H9 (cell line): ENCODE measurements around the gene LAMC1. TPM values are rescaled to one million over a fixed set of nuclear protein-coding genes. Genes with fewer than 3 reads are reported as not detected.

Experiments used
- DNase-seq: peaks from one replicate; pipeline ENCODE4 v3.0.0-alpha.2; 2017
- H2AFZ ChIP-seq: one replicate; pipeline ENCODE4 v1.6.1; 2013; ENCODE audit warnings: mild to moderate bottlenecking, low read length, control low read depth, moderate library complexity
- H2AK5ac ChIP-seq: 2 replicates; pipeline ENCODE4 v1.6.1; 2013; ENCODE audit warnings: low read length, control low read depth, mixed read lengths; ENCODE audit not compliant: insufficient read length
- H2BK120ac ChIP-seq: one replicate; pipeline ENCODE4 v1.6.1; 2013; ENCODE audit warnings: low read depth, mild to moderate bottlenecking, low read length, control low read depth, inconsistent platforms; ENCODE audit not compliant: poor library complexity, severe bottlenecking
- H2BK12ac ChIP-seq: 2 replicates; pipeline ENCODE4 v1.6.1; 2013; ENCODE audit warnings: low read length, control low read depth, mixed read lengths, low read depth; ENCODE audit not compliant: insufficient read length
- H2BK15ac ChIP-seq: 2 replicates; pipeline ENCODE4 v1.6.1; 2013; ENCODE audit warnings: low read depth, low read length, control low read depth
- H2BK20ac ChIP-seq: one replicate; pipeline ENCODE4 v1.6.1; 2013; ENCODE audit warnings: low read depth, mild to moderate bottlenecking, low read length, control low read depth, inconsistent platforms; ENCODE audit not compliant: poor library complexity, severe bottlenecking
- H2BK5ac ChIP-seq: 2 replicates; pipeline ENCODE4 v1.6.1; 2013; ENCODE audit warnings: low read length, control low read depth, mixed read lengths; ENCODE audit not compliant: insufficient read length
- H3K14ac ChIP-seq: 2 replicates; pipeline ENCODE4 v1.6.1; 2013; ENCODE audit warnings: low read length, control low read depth; ENCODE audit not compliant: insufficient read depth
- H3K18ac ChIP-seq: 2 replicates; pipeline ENCODE4 v1.6.1; 2013; ENCODE audit warnings: low read depth, mild to moderate bottlenecking, mixed read lengths, low read length, control low read depth; ENCODE audit not compliant: insufficient read length
- H3K23ac ChIP-seq: 2 replicates; pipeline ENCODE4 v1.6.1; 2013; ENCODE audit warnings: low read length, control low read depth, mixed read lengths, low read depth; ENCODE audit not compliant: insufficient read length
- H3K23me2 ChIP-seq: 2 replicates; pipeline ENCODE4 v1.6.1; 2013; ENCODE audit warnings: low read depth, mild to moderate bottlenecking, mixed read lengths, low read length, control low read depth; ENCODE audit not compliant: insufficient read length, poor library complexity, severe bottlenecking
- H3K27ac ChIP-seq: 2 replicates; pipeline ENCODE4 v1.5.1; 2013; ENCODE audit warnings: low read length, control low read depth, mixed read lengths, low read depth; ENCODE audit not compliant: insufficient read length
- H3K27me3 ChIP-seq: 2 replicates; pipeline ENCODE4 v1.6.1; 2013; ENCODE audit warnings: low read length, control low read depth, inconsistent platforms; ENCODE audit not compliant: insufficient read depth
- H3K4ac ChIP-seq: 2 replicates; pipeline ENCODE4 v1.6.1; 2013; ENCODE audit warnings: low read depth, mild to moderate bottlenecking, control low read depth, inconsistent platforms, low read length, moderate library complexity
- H3K4me1 ChIP-seq: 2 replicates; pipeline ENCODE4 v1.6.1; 2013; ENCODE audit warnings: low read length, control low read depth, inconsistent platforms; ENCODE audit not compliant: insufficient read depth
- H3K4me2 ChIP-seq: 2 replicates; pipeline ENCODE4 v1.6.1; 2013; ENCODE audit warnings: low read length, control low read depth, mixed read lengths; ENCODE audit not compliant: insufficient read length, insufficient read depth
- H3K56ac ChIP-seq: 2 replicates; pipeline ENCODE4 v1.6.1; 2013; ENCODE audit warnings: low read depth, mild to moderate bottlenecking, mixed read lengths, low read length, control low read depth; ENCODE audit not compliant: insufficient read length
- H3K79me1 ChIP-seq: 2 replicates; pipeline ENCODE4 v1.6.1; 2013; ENCODE audit warnings: low read depth, mild to moderate bottlenecking, moderate library complexity, low read length, control low read depth, inconsistent platforms; ENCODE audit not compliant: insufficient read depth, poor library complexity, severe bottlenecking
- H3K79me2 ChIP-seq: 2 replicates; pipeline ENCODE4 v1.6.1; 2013; ENCODE audit warnings: low read length, control low read depth, inconsistent platforms; ENCODE audit not compliant: insufficient read depth
- H3K9ac ChIP-seq: 2 replicates; pipeline ENCODE4 v1.6.1; 2013; ENCODE audit warnings: low read length, control low read depth, mixed read lengths; ENCODE audit not compliant: insufficient read length; ENCODE audit errors: extremely low read depth
- H3K9me3 ChIP-seq: one replicate; pipeline ENCODE4 v1.6.1; 2013; ENCODE audit warnings: low read depth, low read length, inconsistent platforms; ENCODE audit not compliant: control insufficient read depth
- H3T11ph ChIP-seq: one replicate; pipeline ENCODE4 v1.6.1; 2013; ENCODE audit warnings: mild to moderate bottlenecking, low read length, control low read depth, inconsistent platforms
- H4K20me1 ChIP-seq: one replicate; pipeline ENCODE4 v1.6.1; 2013; ENCODE audit not compliant: control insufficient read depth, insufficient read length, insufficient read depth
- H4K5ac ChIP-seq: 2 replicates; pipeline ENCODE4 v1.6.1; 2013; ENCODE audit warnings: low read depth, mild to moderate bottlenecking, mixed read lengths, low read length, control low read depth; ENCODE audit not compliant: insufficient read length
- H4K8ac ChIP-seq: replicated peaks from 2 replicates; pipeline ENCODE4 v1.6.1; 2013; ENCODE audit warnings: low read length, control low read depth, mixed read lengths, low read depth; ENCODE audit not compliant: insufficient read length
- H4K91ac ChIP-seq: 2 replicates; pipeline ENCODE4 v1.6.1; 2013; ENCODE audit warnings: low read depth, mild to moderate bottlenecking, moderate library complexity, mixed read lengths, low read length, control low read depth; ENCODE audit not compliant: insufficient read length
- H3K27ac Mint-ChIP-seq, 3 experiments: 2 replicates in 2 of 3; 3 replicates in 1 of 3; pipeline ENCODE4 v1.8.0; 2020 to 2021; ENCODE audit warnings: mixed read lengths in 3 of 3, mild to moderate bottlenecking in 1 of 3, moderate library complexity in 1 of 3
- H3K27me3 Mint-ChIP-seq: 2 replicates; pipeline ENCODE4 v1.8.0; 2021; ENCODE audit warnings: low read depth, mild to moderate bottlenecking, moderate library complexity, mixed read lengths
- H3K36me3 Mint-ChIP-seq, 3 experiments: 2 replicates in 2 of 3; 3 replicates in 1 of 3; pipeline ENCODE4 v1.8.0; 2020 to 2021; ENCODE audit warnings: low read depth in 3 of 3, mixed read lengths in 3 of 3; ENCODE audit not compliant: insufficient read depth in 1 of 3
- H3K4me1 Mint-ChIP-seq, 2 experiments: 2 replicates each; pipeline ENCODE4 v1.8.0; 2020; ENCODE audit warnings: mixed read lengths in 2 of 2
- H3K4me3 Mint-ChIP-seq, 2 experiments: 2 replicates in 1 of 2; 3 replicates in 1 of 2; pipeline ENCODE4 v1.8.0; 2020 to 2021; ENCODE audit warnings: mild to moderate bottlenecking in 2 of 2, mixed read lengths in 2 of 2, moderate library complexity in 1 of 2
- H3K9me3 Mint-ChIP-seq, 2 experiments: 2 replicates in 1 of 2; 3 replicates in 1 of 2; pipeline ENCODE4 v1.8.0; 2020; ENCODE audit warnings: mild to moderate bottlenecking in 2 of 2, mixed read lengths in 2 of 2, moderate library complexity in 1 of 2
- WGBS: extraction: QIAGEN DNeasy Blood & Tissue Kit; methylation state at CpG from one replicate; pipeline ENCODE4 v1.1.7; 2013; ENCODE audit warnings: missing lambda C conversion rate, low lambda C conversion rate, mixed read lengths; ENCODE audit not compliant: insufficient read length; ENCODE audit errors: extremely low coverage; 5-methylcytosine and 5-hydroxymethylcytosine counted together
- total RNA-seq: library from RNA; stranded (reverse); gene quantifications from 2 replicates; pipeline ENCODE4 v1.2.1, GENCODE V29; 2021
- TF ChIP-seq, protein P1 (sequence below): fragments of 200-600 bp; sonication (generic); conservative IDR thresholded peaks from 3 replicates; pipeline ENCODE4 v1.8.0; 2021; ENCODE audit warnings: antibody characterized with exemption, mild to moderate bottlenecking

LAMC1 gene
- total RNA-seq, 1 experiment from 2014 or later = 96.2 TPM

- no peak overlapping the region for H3K14ac ChIP-seq
- no peaks in the 10 kb centered on the region for H3K9me3 ChIP-seq
- H3K18ac ChIP-seq = no peak overlapping the region
- H3K79me1 ChIP-seq = no peaks in the 10 kb centered on the region
- H3K27ac ChIP-seq = no peak overlapping the region
- H4K20me1 ChIP-seq = no peaks in the 10 kb centered on the region
- Mint-ChIP-seq H3K27me3 (no peaks in the 10 kb centered on the region), H3K4me3 (no peak overlapping the region), H3K27ac (no peak overlapping the region), H3K4me1 (peaks cover 13 to 25% of the 10 kb centered on the region in 2 experiments), H3K36me3 (no peaks in the 10 kb centered on the region), H3K9me3 (no peaks in the 10 kb centered on the region)
- H4K8ac ChIP-seq = no peak overlapping the region
- H3K4me2 ChIP-seq = no peak overlapping the region
- no peaks in the 10 kb centered on the region for H3K27me3 ChIP-seq
- no peak overlapping the region for H4K5ac ChIP-seq
- WGBS = no CpG with 5 or more reads among the region's 2 CpGs
- H3K56ac ChIP-seq = no peak overlapping the region
- no peak for DNase-seq
- H2AFZ ChIP-seq = no peak overlapping the region
- H3K4ac ChIP-seq = no peak overlapping the region
- H3K9ac ChIP-seq = no peak overlapping the region
- no peak overlapping the region for H4K91ac ChIP-seq
- no peaks in the 10 kb centered on the region for H3K23me2 ChIP-seq
- no peak overlapping the region for H2BK120ac ChIP-seq
- no peak overlapping the region for H3T11ph ChIP-seq
- no peak overlapping the region for H2BK5ac ChIP-seq
- H2AK5ac ChIP-seq = no peak overlapping the region
- H2BK20ac ChIP-seq = no peak overlapping the region
- no peak overlapping the region for H2BK12ac ChIP-seq
- H2BK15ac ChIP-seq = no peak overlapping the region
- peaks cover 1% of the 10 kb centered on the region; the same call in 1 of the 2 replicates for H3K4me1 ChIP-seq
- no peak overlapping the region for H3K23ac ChIP-seq
- TF ChIP-seq, protein P1, sequence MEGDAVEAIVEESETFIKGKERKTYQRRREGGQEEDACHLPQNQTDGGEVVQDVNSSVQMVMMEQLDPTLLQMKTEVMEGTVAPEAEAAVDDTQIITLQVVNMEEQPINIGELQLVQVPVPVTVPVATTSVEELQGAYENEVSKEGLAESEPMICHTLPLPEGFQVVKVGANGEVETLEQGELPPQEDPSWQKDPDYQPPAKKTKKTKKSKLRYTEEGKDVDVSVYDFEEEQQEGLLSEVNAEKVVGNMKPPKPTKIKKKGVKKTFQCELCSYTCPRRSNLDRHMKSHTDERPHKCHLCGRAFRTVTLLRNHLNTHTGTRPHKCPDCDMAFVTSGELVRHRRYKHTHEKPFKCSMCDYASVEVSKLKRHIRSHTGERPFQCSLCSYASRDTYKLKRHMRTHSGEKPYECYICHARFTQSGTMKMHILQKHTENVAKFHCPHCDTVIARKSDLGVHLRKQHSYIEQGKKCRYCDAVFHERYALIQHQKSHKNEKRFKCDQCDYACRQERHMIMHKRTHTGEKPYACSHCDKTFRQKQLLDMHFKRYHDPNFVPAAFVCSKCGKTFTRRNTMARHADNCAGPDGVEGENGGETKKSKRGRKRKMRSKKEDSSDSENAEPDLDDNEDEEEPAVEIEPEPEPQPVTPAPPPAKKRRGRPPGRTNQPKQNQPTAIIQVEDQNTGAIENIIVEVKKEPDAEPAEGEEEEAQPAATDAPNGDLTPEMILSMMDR = no peak
- H3K79me2 ChIP-seq = peaks cover 6% of the 10 kb centered on the region; the same call in 1 of the 2 replicates
Measured at GRCh38 chr1:183044893-183045649, 21.9 kb downstream of the LAMC1 start.
